Kidney epithelial cell (primary cell): ENCODE results near the gene MAP2K4. TPM values are rescaled to one million over a fixed set of nuclear protein-coding genes. Genes with fewer than 3 reads are reported as not detected.
"Not testable (repeated sequence)": the region's sequence is repeated elsewhere in the genome, so short reads cannot be mapped to it uniquely, and the experiment has no call there.

Experiments
- DNase-seq: peaks from one replicate; pipeline ENCODE4 v3.0.0-alpha.2; 2010; ENCODE audit warnings: low read depth
- H3K27me3 ChIP-seq: 2 replicates; pipeline ENCODE4 v1.6.0; 2011; ENCODE audit warnings: low read length; ENCODE audit not compliant: control insufficient read depth, insufficient read depth
- H3K36me3 ChIP-seq: 2 replicates; pipeline ENCODE4 v1.5.1; 2011; ENCODE audit warnings: low read length; ENCODE audit not compliant: control insufficient read depth, insufficient read depth
- H3K4me3 ChIP-seq: 2 replicates; pipeline ENCODE4 v1.5.1; 2011; ENCODE audit warnings: low read depth, mild to moderate bottlenecking, control low read depth, low read length
- total RNA-seq: library from RNA; depleted of rRNA; stranded (reverse); fragments of >200 nt; gene quantifications from 2 replicates; pipeline ENCODE4 v1.2.3, GENCODE V29; 2015
- TF ChIP-seq, protein P1 (sequence below): IDR thresholded peaks from 2 replicates; pipeline ENCODE4 v1.5.1; 2011; ENCODE audit warnings: mild to moderate bottlenecking, moderate library complexity, low read length, control low read depth, inconsistent platforms; ENCODE audit not compliant: insufficient read depth, poor library complexity, severe bottlenecking

Gene MAP2K4
- total RNA-seq, result 21.6 and 26.7 TPM in 2 replicates

DNA sequence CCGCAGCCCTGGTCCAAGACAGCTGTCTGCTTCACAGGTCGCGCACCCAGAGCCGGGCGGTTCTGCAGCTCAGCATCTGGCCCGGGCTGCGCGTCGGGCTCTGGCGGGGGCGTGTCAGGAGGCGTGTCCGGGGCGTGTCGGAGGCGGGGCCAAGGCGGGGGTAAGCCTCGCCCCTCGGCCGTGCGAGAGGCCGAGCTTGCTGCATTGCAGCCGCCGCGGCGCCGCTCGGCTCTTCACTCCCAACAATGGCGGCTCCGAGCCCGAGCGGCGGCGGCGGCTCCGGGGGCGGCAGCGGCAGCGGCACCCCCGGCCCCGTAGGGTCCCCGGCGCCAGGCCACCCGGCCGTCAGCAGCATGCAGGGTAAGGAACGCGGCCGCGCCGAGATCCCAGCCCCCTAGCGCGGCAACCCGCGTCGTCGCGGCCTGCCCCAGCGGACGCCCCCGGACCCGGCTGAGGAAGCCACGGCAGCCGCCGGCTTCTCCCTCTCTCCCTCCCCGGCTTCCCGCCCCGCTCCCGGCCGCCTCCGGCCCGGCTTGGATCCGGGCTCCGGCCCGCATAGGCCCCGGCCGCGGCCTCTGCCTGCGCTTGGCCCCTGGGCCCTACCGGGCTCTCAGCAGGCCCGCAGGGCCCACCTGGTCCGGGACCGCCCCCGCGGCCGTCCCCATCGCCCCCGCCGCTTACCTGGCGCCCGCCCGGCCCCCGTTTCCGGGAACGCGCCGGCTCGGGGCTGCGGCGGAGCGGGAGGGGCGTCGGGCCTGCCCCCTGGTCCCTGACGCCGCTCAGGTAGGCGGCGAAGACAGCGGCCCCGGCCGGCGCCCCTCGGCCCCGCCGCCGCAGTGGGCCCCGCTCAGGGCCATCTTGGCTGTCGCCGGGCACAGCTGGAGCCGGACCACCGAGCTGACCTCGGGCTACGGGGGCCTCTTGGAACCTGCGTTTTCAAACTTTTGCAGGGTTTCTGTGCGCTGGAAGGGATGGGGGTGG, at the start of gene MAP2K4:
MAP2K4 (plus strand) TSS at position 236 of the 981 bp plus-strand sequence; CDS start at position 246, 10 bp downstream.
- peak; percentile 49 for DNase-seq
- Histone ChIP-seq H3K4me3 (peak within 1 kb of the TSS; percentile 80), H3K36me3 (no peaks in the 10 kb centered on the region), H3K27me3 (no peaks in the 10 kb centered on the region)
- TF ChIP-seq, protein P1, sequence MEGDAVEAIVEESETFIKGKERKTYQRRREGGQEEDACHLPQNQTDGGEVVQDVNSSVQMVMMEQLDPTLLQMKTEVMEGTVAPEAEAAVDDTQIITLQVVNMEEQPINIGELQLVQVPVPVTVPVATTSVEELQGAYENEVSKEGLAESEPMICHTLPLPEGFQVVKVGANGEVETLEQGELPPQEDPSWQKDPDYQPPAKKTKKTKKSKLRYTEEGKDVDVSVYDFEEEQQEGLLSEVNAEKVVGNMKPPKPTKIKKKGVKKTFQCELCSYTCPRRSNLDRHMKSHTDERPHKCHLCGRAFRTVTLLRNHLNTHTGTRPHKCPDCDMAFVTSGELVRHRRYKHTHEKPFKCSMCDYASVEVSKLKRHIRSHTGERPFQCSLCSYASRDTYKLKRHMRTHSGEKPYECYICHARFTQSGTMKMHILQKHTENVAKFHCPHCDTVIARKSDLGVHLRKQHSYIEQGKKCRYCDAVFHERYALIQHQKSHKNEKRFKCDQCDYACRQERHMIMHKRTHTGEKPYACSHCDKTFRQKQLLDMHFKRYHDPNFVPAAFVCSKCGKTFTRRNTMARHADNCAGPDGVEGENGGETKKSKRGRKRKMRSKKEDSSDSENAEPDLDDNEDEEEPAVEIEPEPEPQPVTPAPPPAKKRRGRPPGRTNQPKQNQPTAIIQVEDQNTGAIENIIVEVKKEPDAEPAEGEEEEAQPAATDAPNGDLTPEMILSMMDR, result no peak

DNA sequence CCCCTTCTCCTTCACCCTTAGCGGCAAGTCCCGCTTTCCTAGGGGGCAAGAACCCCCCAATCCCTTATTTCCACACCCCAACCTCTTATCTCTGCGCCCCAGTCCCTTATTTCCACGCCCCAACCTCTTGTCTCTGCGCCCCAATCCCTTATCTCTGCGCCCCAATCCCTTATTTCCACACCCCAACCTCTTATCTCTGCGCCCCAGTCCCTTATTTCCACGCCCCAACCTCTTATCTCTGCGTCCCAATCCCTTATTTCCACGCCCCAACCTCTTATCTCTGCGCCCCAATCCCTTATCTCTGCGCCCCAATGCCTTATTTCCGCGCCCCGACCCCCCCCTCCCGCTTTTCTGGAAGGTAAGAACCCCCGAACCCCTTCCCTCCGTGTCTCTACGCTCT, 47.9 kb upstream of the MAP2K4 start:
- not testable (repeated sequence) for H3K4me3 ChIP-seq, H3K36me3 ChIP-seq, H3K27me3 ChIP-seq, DNase-seq

DNA sequence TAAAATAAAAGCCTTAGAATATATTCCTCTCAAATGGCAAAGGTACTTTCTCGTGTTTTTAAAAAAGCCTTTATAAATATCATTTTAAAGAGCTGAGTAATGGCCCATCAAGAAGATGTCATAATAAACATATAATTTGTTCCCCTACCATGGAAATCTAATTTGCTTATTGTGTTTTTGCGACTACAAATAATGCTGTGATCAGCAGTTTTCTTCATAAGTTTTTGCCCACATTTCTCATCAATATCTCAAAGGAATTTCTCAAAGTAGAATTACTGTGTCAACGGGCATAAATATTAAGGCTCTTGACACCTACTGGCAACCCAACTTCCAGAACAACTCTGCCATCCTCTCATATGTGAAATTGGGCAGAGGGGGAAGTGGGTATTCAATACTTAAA, 40.9 kb upstream of the MAP2K4 start:
- Histone ChIP-seq H3K27me3 (no peaks in the 10 kb centered on the region), H3K4me3 (no peak overlapping the region), H3K36me3 (no peaks in the 10 kb centered on the region)
- DNase-seq, result no peak
- TF ChIP-seq, protein P1, result no peak

GRCh38 chr17:11980813-11981212, 39.9 kb upstream of the MAP2K4 start:
- TF ChIP-seq, protein P1, result peak; percentile 34

GRCh38 chr17:11981862-11982261, 38.8 kb upstream of the MAP2K4 start:
- DNase-seq, result no peak
- H3K4me3 ChIP-seq, result no peak overlapping the region
- no peaks in the 10 kb centered on the region for H3K36me3 ChIP-seq
- H3K27me3 ChIP-seq, result no peaks in the 10 kb centered on the region
- TF ChIP-seq, protein P1, result no peak

More at GRCh38 chr17:11980813-11981212, 39.9 kb upstream of the MAP2K4 start:
- no peak for DNase-seq
- Histone ChIP-seq H3K27me3 (no peaks in the 10 kb centered on the region), H3K36me3 (no peaks in the 10 kb centered on the region), H3K4me3 (no peak overlapping the region)

DNA sequence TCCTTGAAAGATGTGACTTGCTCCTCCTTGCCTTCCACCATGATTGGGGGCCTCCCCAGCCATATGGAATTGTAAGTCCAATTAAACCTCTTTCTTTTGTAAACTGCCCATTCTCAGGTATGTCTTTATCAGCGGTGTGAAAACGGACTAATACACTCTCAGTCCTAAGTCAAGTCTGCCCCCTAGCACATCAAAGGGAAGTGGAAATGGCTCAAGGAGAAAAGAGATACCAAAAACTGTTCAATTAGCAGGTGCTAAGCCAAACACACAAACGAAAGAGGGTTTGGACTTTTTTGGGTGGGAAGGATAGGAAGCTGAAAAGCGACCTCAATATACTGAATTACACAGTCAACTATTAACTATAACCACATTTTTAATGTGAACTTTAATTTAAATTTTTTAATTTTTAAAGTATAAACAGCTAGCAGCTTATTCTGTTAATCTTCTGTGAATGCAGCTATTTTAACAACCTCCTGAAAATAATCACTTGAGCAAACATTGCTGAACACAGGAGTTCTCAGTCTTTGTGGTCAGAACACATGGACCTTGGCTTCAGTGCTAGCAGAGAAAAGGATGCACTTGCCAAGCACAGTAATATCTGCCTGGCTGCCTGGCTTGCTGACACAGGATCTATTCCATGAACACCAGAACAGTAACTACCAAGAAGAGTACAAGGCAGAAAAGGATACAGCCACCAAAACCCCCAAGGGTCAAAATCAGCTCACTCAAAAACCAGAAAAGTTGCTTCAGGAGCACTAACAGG, 34.3 kb upstream of the MAP2K4 start:
- H3K4me3 ChIP-seq, result no peak overlapping the region
- no peak for DNase-seq
- peaks cover 2% of the 10 kb centered on the region for H3K36me3 ChIP-seq
- TF ChIP-seq, protein P1, result no peak
- no peaks in the 10 kb centered on the region for H3K27me3 ChIP-seq
